ENCODE data around the gene SPAG7. TPM values are rescaled to one million over a fixed set of nuclear protein-coding genes. Genes with fewer than 3 reads are reported as not detected.

Gene SPAG7
- total RNA-seq, 6 experiments from 2014 or later = 59.4 to 76.9 (median 65.6) TPM

GRCh38 chr17:4937553-4937952, 30.1 kb downstream of the SPAG7 start:
- Mint-ChIP-seq H3K9me3 (no peaks in the 10 kb centered on the region), H3K27me3 (ENCODE audit: insufficient read depth) (peaks cover 8% of the 10 kb centered on the region), H3K4me1 (ENCODE audit: low read depth) (peaks cover 41% of the 10 kb centered on the region), H3K36me3 (ENCODE audit: low read depth) (peaks cover 27% of the 10 kb centered on the region), H3K27ac (no peak overlapping the region), H3K4me3 (no peak overlapping the region)
- DNase-seq = no peak
- TF ChIP-seq, protein P1, sequence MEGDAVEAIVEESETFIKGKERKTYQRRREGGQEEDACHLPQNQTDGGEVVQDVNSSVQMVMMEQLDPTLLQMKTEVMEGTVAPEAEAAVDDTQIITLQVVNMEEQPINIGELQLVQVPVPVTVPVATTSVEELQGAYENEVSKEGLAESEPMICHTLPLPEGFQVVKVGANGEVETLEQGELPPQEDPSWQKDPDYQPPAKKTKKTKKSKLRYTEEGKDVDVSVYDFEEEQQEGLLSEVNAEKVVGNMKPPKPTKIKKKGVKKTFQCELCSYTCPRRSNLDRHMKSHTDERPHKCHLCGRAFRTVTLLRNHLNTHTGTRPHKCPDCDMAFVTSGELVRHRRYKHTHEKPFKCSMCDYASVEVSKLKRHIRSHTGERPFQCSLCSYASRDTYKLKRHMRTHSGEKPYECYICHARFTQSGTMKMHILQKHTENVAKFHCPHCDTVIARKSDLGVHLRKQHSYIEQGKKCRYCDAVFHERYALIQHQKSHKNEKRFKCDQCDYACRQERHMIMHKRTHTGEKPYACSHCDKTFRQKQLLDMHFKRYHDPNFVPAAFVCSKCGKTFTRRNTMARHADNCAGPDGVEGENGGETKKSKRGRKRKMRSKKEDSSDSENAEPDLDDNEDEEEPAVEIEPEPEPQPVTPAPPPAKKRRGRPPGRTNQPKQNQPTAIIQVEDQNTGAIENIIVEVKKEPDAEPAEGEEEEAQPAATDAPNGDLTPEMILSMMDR (IDR thresholded peaks at IDR 0.05) = no peak

DNA sequence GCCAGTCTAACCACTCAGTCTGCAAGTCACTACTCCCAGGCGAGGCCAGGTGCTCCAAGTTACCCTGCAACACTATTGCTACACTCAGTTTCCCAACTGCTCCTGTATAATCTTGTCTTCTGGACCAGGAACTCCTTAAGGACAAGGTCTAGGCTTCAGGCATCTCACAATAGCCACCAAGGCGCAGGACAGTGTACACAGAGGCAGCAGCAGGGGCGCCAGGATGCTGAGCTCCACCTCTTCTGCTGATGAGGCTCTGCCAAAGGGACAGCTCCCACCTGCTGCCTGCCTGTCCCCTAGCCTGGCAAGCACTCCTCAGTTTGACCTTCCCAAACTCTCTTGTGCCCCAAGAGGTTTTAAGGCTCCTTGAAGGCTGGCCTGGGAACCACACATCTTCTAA, 31.2 kb downstream of the SPAG7 start:
- Mint-ChIP-seq H3K4me3 (no peak overlapping the region), H3K9me3 (no peaks in the 10 kb centered on the region), H3K4me1 (ENCODE audit: low read depth) (peaks cover 30% of the 10 kb centered on the region), H3K36me3 (ENCODE audit: low read depth) (peaks cover 21% of the 10 kb centered on the region), H3K27ac (no peak overlapping the region), H3K27me3 (ENCODE audit: insufficient read depth) (peaks cover 8% of the 10 kb centered on the region)
- TF ChIP-seq, protein P1 (IDR thresholded peaks at IDR 0.05) = no peak
- DNase-seq = no peak

DNA sequence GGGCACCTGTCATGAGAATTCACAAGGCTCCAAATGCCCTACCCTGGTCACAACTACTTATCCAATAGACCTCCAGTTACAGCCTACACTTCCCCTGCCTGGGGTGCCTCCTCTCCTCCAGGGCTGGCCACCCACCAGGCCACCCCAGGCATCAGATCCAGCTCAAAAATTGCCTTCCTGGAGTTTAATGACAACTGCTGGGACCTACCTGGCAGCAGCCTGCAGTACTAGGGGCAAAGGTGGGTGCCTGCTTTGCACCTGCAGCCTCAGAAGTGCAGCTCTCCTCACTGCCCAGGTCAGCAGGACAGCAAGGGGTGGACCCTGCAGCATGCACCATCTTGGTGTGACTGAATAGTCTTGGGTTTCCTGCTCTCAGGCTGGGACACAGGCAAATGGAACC, 32.0 kb downstream of the SPAG7 start:
- no peak for DNase-seq
- Mint-ChIP-seq H3K36me3 (ENCODE audit: low read depth) (peaks cover 21% of the 10 kb centered on the region), H3K27ac (no peak overlapping the region), H3K4me1 (ENCODE audit: low read depth) (peaks cover 23% of the 10 kb centered on the region), H3K4me3 (no peak overlapping the region), H3K9me3 (no peaks in the 10 kb centered on the region), H3K27me3 (ENCODE audit: insufficient read depth) (peaks cover 8% of the 10 kb centered on the region)
- TF ChIP-seq, protein P1 (IDR thresholded peaks at IDR 0.05) = no peak

DNA sequence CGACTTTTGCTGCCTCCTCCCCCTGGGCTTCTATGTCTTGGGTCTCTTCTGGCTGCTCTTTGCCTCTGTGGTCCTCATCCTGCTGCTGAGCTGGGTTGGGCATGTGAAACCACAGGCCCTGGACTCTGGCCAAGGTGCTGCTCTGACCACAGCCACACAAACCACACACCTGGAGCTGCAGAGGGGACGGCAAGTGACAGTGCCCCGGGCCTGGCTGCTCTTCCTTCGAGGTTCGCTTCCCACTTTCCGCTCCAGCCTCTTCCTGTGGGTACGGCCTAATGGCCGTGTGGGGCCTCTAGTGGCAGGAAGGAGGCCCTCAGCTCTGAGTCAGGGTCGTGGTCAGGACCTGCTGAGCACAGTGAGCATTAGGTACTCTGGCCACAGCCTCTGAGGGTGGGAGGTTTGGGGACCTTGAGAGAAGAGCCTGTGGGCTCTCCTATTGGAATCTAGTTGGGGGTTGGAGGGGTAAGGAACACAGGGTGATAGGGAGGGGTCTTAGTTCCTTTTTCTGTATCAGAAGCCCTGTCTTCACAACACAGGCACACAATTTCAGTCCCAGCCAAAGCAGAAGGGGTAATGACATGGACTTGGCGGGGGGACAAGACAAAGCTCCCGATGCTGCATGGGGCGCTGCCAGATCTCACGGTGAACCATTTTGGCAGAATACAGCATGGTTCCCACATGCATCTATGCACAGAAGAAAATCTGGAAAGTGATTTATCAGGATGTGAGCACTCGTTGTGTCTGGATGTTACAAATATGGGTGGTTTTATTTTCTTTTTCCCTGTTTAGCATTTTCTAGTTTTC, 33.2 kb downstream of the SPAG7 start:
- no peak for DNase-seq
- Mint-ChIP-seq H3K4me3 (no peak overlapping the region), H3K36me3 (ENCODE audit: low read depth) (peaks cover 22% of the 10 kb centered on the region), H3K27ac (peak overlapping the region; percentile 48; the same call in 1 of the 2 replicates), H3K27me3 (ENCODE audit: insufficient read depth) (peaks cover 2% of the 10 kb centered on the region), H3K4me1 (ENCODE audit: low read depth) (peaks cover 23% of the 10 kb centered on the region), H3K9me3 (no peaks in the 10 kb centered on the region)
- TF ChIP-seq, protein P1 (IDR thresholded peaks at IDR 0.05) = peak; percentile 39; the same call in 1 of the 2 replicates

DNA sequence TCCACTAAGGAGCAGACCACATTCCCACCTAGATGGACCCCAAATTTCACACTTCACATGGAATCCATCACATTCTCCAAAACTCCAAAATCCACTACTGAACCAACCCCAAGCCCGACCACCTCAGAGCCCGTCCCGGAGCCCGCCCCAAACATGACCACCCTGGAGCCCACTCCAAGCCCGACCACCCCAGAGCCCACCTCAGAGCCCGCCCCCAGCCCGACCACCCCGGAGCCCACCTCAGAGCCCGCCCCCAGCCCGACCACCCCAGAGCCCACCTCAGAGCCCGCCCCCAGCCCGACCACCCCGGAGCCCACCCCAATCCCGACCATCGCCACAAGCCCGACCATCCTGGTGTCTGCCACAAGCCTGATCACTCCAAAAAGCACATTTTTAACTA, 34.0 kb downstream of the SPAG7 start:
- Mint-ChIP-seq H3K27me3 (ENCODE audit: insufficient read depth) (peaks cover 4% of the 10 kb centered on the region), H3K4me3 (no peak overlapping the region), H3K36me3 (ENCODE audit: low read depth) (peaks cover 28% of the 10 kb centered on the region), H3K9me3 (no peaks in the 10 kb centered on the region), H3K27ac (peak overlapping the region; percentile 48; the same call in 1 of the 2 replicates), H3K4me1 (ENCODE audit: low read depth) (peaks cover 16% of the 10 kb centered on the region)
- DNase-seq = no peak
- TF ChIP-seq, protein P1 (IDR thresholded peaks at IDR 0.05) = no peak
